ENCODE data around the gene PTAFR.

PTAFR gene

GRCh38 chr1:28127617-28128257, 48.8 kb downstream of the PTAFR start:
- no peak for TF ChIP-seq CTCF (IDR thresholded peaks at IDR 0.05; ENCODE audit: low read depth, low read length, missing control alignments)
- no peak overlapping the region for H3K4me3 ChIP-seq (ENCODE audit: low read depth, low read length)
- peak; percentile 74 for DNase-seq (ENCODE audit: low read depth)

GRCh38 chr1:28126783-28127490, 49.6 kb downstream of the PTAFR start:
- H3K4me3 ChIP-seq (ENCODE audit: low read depth, low read length), result no peak overlapping the region
- no peak for DNase-seq (ENCODE audit: low read depth)
- TF ChIP-seq CTCF (IDR thresholded peaks at IDR 0.05; ENCODE audit: low read depth, low read length, missing control alignments), result no peak

- DNase-seq (ENCODE audit: low read depth), result no peak
- no peak overlapping the region for H3K4me3 ChIP-seq (ENCODE audit: low read depth, low read length)
- TF ChIP-seq CTCF (IDR thresholded peaks at IDR 0.05; ENCODE audit: low read depth, low read length, missing control alignments), result no peak
Observed at GRCh38 chr1:28126212-28126611, 50.3 kb downstream of the PTAFR start.

- no peak for TF ChIP-seq CTCF (IDR thresholded peaks at IDR 0.05; ENCODE audit: low read depth, low read length, missing control alignments)
- DNase-seq (ENCODE audit: low read depth), result no peak
- H3K4me3 ChIP-seq (ENCODE audit: low read depth, low read length), result no peak overlapping the region
Observed at GRCh38 chr1:28123461-28123961, 53.0 kb downstream of the PTAFR start.

GRCh38 chr1:28122183-28122582, 54.3 kb downstream of the PTAFR start:
- DNase-seq (ENCODE audit: low read depth), result no peak
- no peak for TF ChIP-seq CTCF (IDR thresholded peaks at IDR 0.05; ENCODE audit: low read depth, low read length, missing control alignments)

GRCh38 chr1:28119556-28119955, 56.9 kb downstream of the PTAFR start:
- no peak overlapping the region for H3K4me3 ChIP-seq (ENCODE audit: low read depth, low read length)
- no peak for TF ChIP-seq CTCF (IDR thresholded peaks at IDR 0.05; ENCODE audit: low read depth, low read length, missing control alignments)
- no peak for DNase-seq (ENCODE audit: low read depth)

More at GRCh38 chr1:28122183-28122582, 54.3 kb downstream of the PTAFR start:
- no peak overlapping the region for H3K4me3 ChIP-seq (ENCODE audit: low read depth, low read length)

All from GM12864 (cell line).